H9 (cell line): ENCODE data around the gene ZNF160. TPM values are rescaled to one million over a fixed set of nuclear protein-coding genes. Genes with fewer than 3 reads are reported as not detected.
"Not testable (repeated sequence)": the region's sequence is repeated elsewhere in the genome, so short reads cannot be mapped to it uniquely, and the experiment has no call there.

ENCODE experiments used
- DNase-seq: peaks from one replicate; pipeline ENCODE4 v3.0.0-alpha.2; 2017
- H2AFZ ChIP-seq: one replicate; pipeline ENCODE4 v1.6.1; 2013; ENCODE audit warnings: mild to moderate bottlenecking, low read length, control low read depth, moderate library complexity
- H2AK5ac ChIP-seq: 2 replicates; pipeline ENCODE4 v1.6.1; 2013; ENCODE audit warnings: low read length, control low read depth, mixed read lengths; ENCODE audit not compliant: insufficient read length
- H2BK120ac ChIP-seq: one replicate; pipeline ENCODE4 v1.6.1; 2013; ENCODE audit warnings: low read depth, mild to moderate bottlenecking, low read length, control low read depth, inconsistent platforms; ENCODE audit not compliant: poor library complexity, severe bottlenecking
- H2BK12ac ChIP-seq: 2 replicates; pipeline ENCODE4 v1.6.1; 2013; ENCODE audit warnings: low read length, control low read depth, mixed read lengths, low read depth; ENCODE audit not compliant: insufficient read length
- H2BK15ac ChIP-seq: 2 replicates; pipeline ENCODE4 v1.6.1; 2013; ENCODE audit warnings: low read depth, low read length, control low read depth
- H2BK20ac ChIP-seq: one replicate; pipeline ENCODE4 v1.6.1; 2013; ENCODE audit warnings: low read depth, mild to moderate bottlenecking, low read length, control low read depth, inconsistent platforms; ENCODE audit not compliant: poor library complexity, severe bottlenecking
- H2BK5ac ChIP-seq: 2 replicates; pipeline ENCODE4 v1.6.1; 2013; ENCODE audit warnings: low read length, control low read depth, mixed read lengths; ENCODE audit not compliant: insufficient read length
- H3K14ac ChIP-seq: 2 replicates; pipeline ENCODE4 v1.6.1; 2013; ENCODE audit warnings: low read length, control low read depth; ENCODE audit not compliant: insufficient read depth
- H3K18ac ChIP-seq: 2 replicates; pipeline ENCODE4 v1.6.1; 2013; ENCODE audit warnings: low read depth, mild to moderate bottlenecking, mixed read lengths, low read length, control low read depth; ENCODE audit not compliant: insufficient read length
- H3K23ac ChIP-seq: 2 replicates; pipeline ENCODE4 v1.6.1; 2013; ENCODE audit warnings: low read length, control low read depth, mixed read lengths, low read depth; ENCODE audit not compliant: insufficient read length
- H3K23me2 ChIP-seq: 2 replicates; pipeline ENCODE4 v1.6.1; 2013; ENCODE audit warnings: low read depth, mild to moderate bottlenecking, mixed read lengths, low read length, control low read depth; ENCODE audit not compliant: insufficient read length, poor library complexity, severe bottlenecking
- H3K27ac ChIP-seq: 2 replicates; pipeline ENCODE4 v1.5.1; 2013; ENCODE audit warnings: low read length, control low read depth, mixed read lengths, low read depth; ENCODE audit not compliant: insufficient read length
- H3K27me3 ChIP-seq: 2 replicates; pipeline ENCODE4 v1.6.1; 2013; ENCODE audit warnings: low read length, control low read depth, inconsistent platforms; ENCODE audit not compliant: insufficient read depth
- H3K4ac ChIP-seq: 2 replicates; pipeline ENCODE4 v1.6.1; 2013; ENCODE audit warnings: low read depth, mild to moderate bottlenecking, control low read depth, inconsistent platforms, low read length, moderate library complexity
- H3K4me1 ChIP-seq: 2 replicates; pipeline ENCODE4 v1.6.1; 2013; ENCODE audit warnings: low read length, control low read depth, inconsistent platforms; ENCODE audit not compliant: insufficient read depth
- H3K4me2 ChIP-seq: 2 replicates; pipeline ENCODE4 v1.6.1; 2013; ENCODE audit warnings: low read length, control low read depth, mixed read lengths; ENCODE audit not compliant: insufficient read length, insufficient read depth
- H3K56ac ChIP-seq: 2 replicates; pipeline ENCODE4 v1.6.1; 2013; ENCODE audit warnings: low read depth, mild to moderate bottlenecking, mixed read lengths, low read length, control low read depth; ENCODE audit not compliant: insufficient read length
- H3K79me1 ChIP-seq: 2 replicates; pipeline ENCODE4 v1.6.1; 2013; ENCODE audit warnings: low read depth, mild to moderate bottlenecking, moderate library complexity, low read length, control low read depth, inconsistent platforms; ENCODE audit not compliant: insufficient read depth, poor library complexity, severe bottlenecking
- H3K79me2 ChIP-seq: 2 replicates; pipeline ENCODE4 v1.6.1; 2013; ENCODE audit warnings: low read length, control low read depth, inconsistent platforms; ENCODE audit not compliant: insufficient read depth
- H3K9ac ChIP-seq: 2 replicates; pipeline ENCODE4 v1.6.1; 2013; ENCODE audit warnings: low read length, control low read depth, mixed read lengths; ENCODE audit not compliant: insufficient read length; ENCODE audit errors: extremely low read depth
- H3K9me3 ChIP-seq: one replicate; pipeline ENCODE4 v1.6.1; 2013; ENCODE audit warnings: low read depth, low read length, inconsistent platforms; ENCODE audit not compliant: control insufficient read depth
- H3T11ph ChIP-seq: one replicate; pipeline ENCODE4 v1.6.1; 2013; ENCODE audit warnings: mild to moderate bottlenecking, low read length, control low read depth, inconsistent platforms
- H4K20me1 ChIP-seq: one replicate; pipeline ENCODE4 v1.6.1; 2013; ENCODE audit not compliant: control insufficient read depth, insufficient read length, insufficient read depth
- H4K5ac ChIP-seq: 2 replicates; pipeline ENCODE4 v1.6.1; 2013; ENCODE audit warnings: low read depth, mild to moderate bottlenecking, mixed read lengths, low read length, control low read depth; ENCODE audit not compliant: insufficient read length
- H4K8ac ChIP-seq: replicated peaks from 2 replicates; pipeline ENCODE4 v1.6.1; 2013; ENCODE audit warnings: low read length, control low read depth, mixed read lengths, low read depth; ENCODE audit not compliant: insufficient read length
- H4K91ac ChIP-seq: 2 replicates; pipeline ENCODE4 v1.6.1; 2013; ENCODE audit warnings: low read depth, mild to moderate bottlenecking, moderate library complexity, mixed read lengths, low read length, control low read depth; ENCODE audit not compliant: insufficient read length
- H3K27ac Mint-ChIP-seq, 3 experiments: 2 replicates in 2 of 3; 3 replicates in 1 of 3; pipeline ENCODE4 v1.8.0; 2020 to 2021; ENCODE audit warnings: mixed read lengths in 3 of 3, mild to moderate bottlenecking in 1 of 3, moderate library complexity in 1 of 3
- H3K27me3 Mint-ChIP-seq: 2 replicates; pipeline ENCODE4 v1.8.0; 2021; ENCODE audit warnings: low read depth, mild to moderate bottlenecking, moderate library complexity, mixed read lengths
- H3K36me3 Mint-ChIP-seq, 3 experiments: 2 replicates in 2 of 3; 3 replicates in 1 of 3; pipeline ENCODE4 v1.8.0; 2020 to 2021; ENCODE audit warnings: low read depth in 3 of 3, mixed read lengths in 3 of 3; ENCODE audit not compliant: insufficient read depth in 1 of 3
- H3K4me1 Mint-ChIP-seq, 2 experiments: 2 replicates each; pipeline ENCODE4 v1.8.0; 2020; ENCODE audit warnings: mixed read lengths in 2 of 2
- H3K4me3 Mint-ChIP-seq, 2 experiments: 2 replicates in 1 of 2; 3 replicates in 1 of 2; pipeline ENCODE4 v1.8.0; 2020 to 2021; ENCODE audit warnings: mild to moderate bottlenecking in 2 of 2, mixed read lengths in 2 of 2, moderate library complexity in 1 of 2
- H3K9me3 Mint-ChIP-seq, 2 experiments: 2 replicates in 1 of 2; 3 replicates in 1 of 2; pipeline ENCODE4 v1.8.0; 2020; ENCODE audit warnings: mild to moderate bottlenecking in 2 of 2, mixed read lengths in 2 of 2, moderate library complexity in 1 of 2
- WGBS: extraction: QIAGEN DNeasy Blood & Tissue Kit; methylation state at CpG from one replicate; pipeline ENCODE4 v1.1.7; 2013; ENCODE audit warnings: missing lambda C conversion rate, low lambda C conversion rate, mixed read lengths; ENCODE audit not compliant: insufficient read length; ENCODE audit errors: extremely low coverage; 5-methylcytosine and 5-hydroxymethylcytosine counted together
- total RNA-seq: library from RNA; stranded (reverse); gene quantifications from 2 replicates; pipeline ENCODE4 v1.2.1, GENCODE V29; 2021

Gene ZNF160
- total RNA-seq, 1 experiment from 2014 or later, result 31.1 TPM

- not testable (repeated sequence) for H2AK5ac ChIP-seq, H3K9me3 ChIP-seq, DNase-seq, H4K8ac ChIP-seq, H3K23ac ChIP-seq, H3K4me1 ChIP-seq, H3K9ac ChIP-seq, H3K9me3 Mint-ChIP-seq, H2BK120ac ChIP-seq, H2BK15ac ChIP-seq, H3K23me2 ChIP-seq, H3K14ac ChIP-seq, H2BK12ac ChIP-seq, H4K5ac ChIP-seq, H3T11ph ChIP-seq, H3K18ac ChIP-seq, H2AFZ ChIP-seq, H3K79me2 ChIP-seq, H4K20me1 ChIP-seq, H3K56ac ChIP-seq, H3K27ac ChIP-seq, H3K27me3 ChIP-seq, H3K27me3 Mint-ChIP-seq, H3K4ac ChIP-seq, H2BK20ac ChIP-seq, H3K4me2 ChIP-seq, H4K91ac ChIP-seq, H2BK5ac ChIP-seq
- peak overlapping the region in 1 of 2 experiments; percentile 35; a peak in 1 of 5 replicates for H3K4me3 Mint-ChIP-seq
- peak overlapping the region in 1 of 3 experiments; percentile 38; a peak in 3 of 7 replicates for H3K27ac Mint-ChIP-seq
- peaks cover 19 to 28% of the 10 kb centered on the region in 2 experiments for H3K4me1 Mint-ChIP-seq
- WGBS, result no CpG with 5 or more reads among the region's 10 CpGs
- peaks cover 7 to 40% (median 22%) of the 10 kb centered on the region in 3 experiments for H3K36me3 Mint-ChIP-seq
- peaks cover 13% of the 10 kb centered on the region for H3K79me1 ChIP-seq
These were observed 6.1 kb downstream of the ZNF160 start for GRCh38 chr19:53096982-53097690.

DNA sequence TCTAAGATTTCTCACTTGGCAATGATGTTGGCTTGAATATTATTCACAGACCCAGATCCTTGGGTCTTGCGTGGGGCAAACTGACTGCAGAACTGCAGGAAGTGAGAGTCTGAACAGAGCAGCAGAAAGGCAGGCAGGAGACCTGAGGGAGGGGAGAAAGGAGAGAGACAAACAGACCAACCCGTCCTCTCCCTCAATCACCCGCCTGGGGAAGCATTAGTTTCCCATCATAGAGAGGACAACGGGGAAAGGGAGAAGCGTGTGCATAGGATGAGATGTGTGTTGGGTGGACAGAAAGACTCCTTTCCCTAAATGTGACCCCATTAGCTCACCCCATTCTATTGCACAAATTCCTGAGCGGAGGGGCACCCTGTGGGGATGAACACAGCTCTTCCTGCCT is 6.6 kb downstream of the ZNF160 start:
- not testable (repeated sequence) for H3K4me3 Mint-ChIP-seq, H4K5ac ChIP-seq, H3K4ac ChIP-seq, H2BK120ac ChIP-seq, H3K9me3 Mint-ChIP-seq, H3K27ac ChIP-seq, H3K4me2 ChIP-seq, H4K8ac ChIP-seq, H3K4me1 ChIP-seq, H2AFZ ChIP-seq, DNase-seq, H2AK5ac ChIP-seq, H3K9ac ChIP-seq, H3K56ac ChIP-seq, H4K20me1 ChIP-seq, H4K91ac ChIP-seq, H3K23ac ChIP-seq, H2BK12ac ChIP-seq, H3K27me3 ChIP-seq, H3K23me2 ChIP-seq, H3K79me2 ChIP-seq, H3K9me3 ChIP-seq, H3T11ph ChIP-seq, H2BK5ac ChIP-seq, H2BK15ac ChIP-seq, H3K27me3 Mint-ChIP-seq, H2BK20ac ChIP-seq, H3K14ac ChIP-seq, H3K18ac ChIP-seq
- H3K79me1 ChIP-seq, result peaks cover 12% of the 10 kb centered on the region
- no CpG with 5 or more reads among the region's 6 CpGs for WGBS
- Mint-ChIP-seq H3K4me1 (peaks cover 18 to 26% of the 10 kb centered on the region in 2 experiments), H3K36me3 (peaks cover 9 to 40% (median 22%) of the 10 kb centered on the region in 3 experiments), H3K27ac (peak overlapping the region in 1 of 3 experiments; percentile 39; a peak in 1 of 7 replicates)
